GM12878 (cell line): ENCODE measurements around the gene TNKS1BP1. TPM values are rescaled to one million over a fixed set of nuclear protein-coding genes. Genes with fewer than 3 reads are reported as not detected.

Source experiments
- ATAC-seq: fragments of 200-7000 bp; cut with Tn5 transposase; 3 replicates; pipeline ENCODE4 v1.9.1; 2020; ENCODE audit warnings: mild to moderate bottlenecking, moderate library complexity
- BruUV-seq: library from RNA; stranded (reverse); fragments of 400-500 nt; replicated peaks from 2 replicates; lab custom pipeline; 2021; lab: Mats Ljungman, UMichigan
- CTCF ChIA-PET: fragments of 300-600 bp; sonication (Branson Sonifier 250); formaldehyde crosslinking; extraction: SDS; loops from one replicate; lab custom pipeline; 2021; ENCODE audit warnings: inconsistent platforms; lab: Yijun Ruan, JAX
- POLR2A ChIA-PET: fragments of 350-600 bp; formaldehyde crosslinking; extraction: SDS; loops from one replicate; lab custom pipeline; 2021; ENCODE audit warnings: inconsistent platforms; lab: Charles Lee
- RAD21 ChIA-PET: fragments of 300-600 bp; sonication (Branson Sonifier 250); formaldehyde crosslinking; loops from one replicate; lab custom pipeline; 2023; ENCODE audit warnings: antibody characterized with exemption; ENCODE audit not compliant: unreplicated experiment; lab: Charles Lee
- SMC1A ChIA-PET: fragments of 300-600 bp; sonication (Branson Sonifier 250); formaldehyde crosslinking; loops from one replicate; lab custom pipeline; 2023; ENCODE audit not compliant: unreplicated experiment, uncharacterized antibody; lab: Charles Lee
- DNase-seq: peaks from one replicate; pipeline ENCODE4 v3.0.0-alpha.2; 2011; ENCODE audit warnings: low read depth, low spot score
- FAIRE-seq: peaks from 3 replicates; lab custom pipeline; 2011; peaks lifted over from hg19 to GRCh38; lab: Jason Lieb, UNC
- H2AFZ ChIP-seq: 2 replicates; pipeline ENCODE4 v1.6.0; 2011; ENCODE audit warnings: low read depth, low read length, control low read depth; ENCODE audit not compliant: control insufficient read depth
- H3K27ac ChIP-seq: 2 replicates; pipeline ENCODE4 v1.5.1; 2011; ENCODE audit warnings: control low read depth; ENCODE audit not compliant: control insufficient read depth, insufficient read depth
- H3K27me3 ChIP-seq, 2 experiments: replicated peaks in 1 of 2; 2 replicates each; pipeline versions ENCODE4 v1.6.0 to v1.6.1; 2011; ENCODE audit warnings: low read length in 1 of 2; ENCODE audit not compliant: control insufficient read depth in 2 of 2, insufficient read depth in 2 of 2
- H3K36me3 ChIP-seq, 2 experiments: 2 replicates each; pipeline ENCODE4 v1.5.1; 2011; ENCODE audit warnings: low read length in 1 of 2; ENCODE audit not compliant: control insufficient read depth in 2 of 2, insufficient read depth in 2 of 2
- H3K4me1 ChIP-seq: 2 replicates; pipeline ENCODE4 v1.6.1; 2011; ENCODE audit warnings: mild to moderate bottlenecking, low read length, moderate library complexity, mixed read lengths; ENCODE audit not compliant: control insufficient read depth, insufficient read depth
- H3K4me2 ChIP-seq: 2 replicates; pipeline ENCODE4 v1.6.0; 2011; ENCODE audit warnings: control low read depth; ENCODE audit not compliant: control insufficient read depth, insufficient read depth
- H3K4me3 ChIP-seq: fragments of 200-600 bp; sonication (generic); 2 replicates; pipeline ENCODE4 v1.5.1; 2016
- H3K79me2 ChIP-seq: 2 replicates; pipeline ENCODE4 v1.6.0; 2011; ENCODE audit warnings: low read length; ENCODE audit not compliant: control insufficient read depth, insufficient read depth
- H3K9ac ChIP-seq: 2 replicates; pipeline ENCODE4 v1.8.0; 2011; ENCODE audit warnings: low read length, control low read depth, mixed read lengths; ENCODE audit not compliant: control insufficient read depth, insufficient read depth
- H3K9me3 ChIP-seq: replicated peaks from 3 replicates; pipeline ENCODE4 v1.5.1; 2011; ENCODE audit warnings: mild to moderate bottlenecking, low read length; ENCODE audit not compliant: control insufficient read depth, insufficient read depth
- H4K20me1 ChIP-seq: 2 replicates; pipeline ENCODE4 v1.6.0; 2011; ENCODE audit not compliant: control insufficient read depth, insufficient read depth
- CEBPB ChIP-seq, 2 experiments: fragments of 150-350 bp in 1 of 2; IDR thresholded peaks; 2 replicates each; pipeline ENCODE4 v1.6.1; 2012 to 2014; ENCODE audit warnings: low read depth in 2 of 2, low read length in 2 of 2, borderline replicate concordance in 1 of 2, inconsistent platforms in 1 of 2
- ETV6 ChIP-seq, 2 experiments: fragments of 450-650 bp in 1 of 2; IDR thresholded peaks in 1 of 2; conservative IDR thresholded peaks in 1 of 2; 2 replicates each; pipeline ENCODE4 v1.6.1; 2014; ENCODE audit warnings: antibody characterized with exemption in 1 of 2, borderline replicate concordance in 1 of 2, low read depth in 1 of 2, mild to moderate bottlenecking in 1 of 2, moderate library complexity in 1 of 2
- MYB ChIP-seq: fragments of 150-350 bp; IDR thresholded peaks from 2 replicates; pipeline ENCODE4 v1.6.1; 2014; ENCODE audit warnings: mild to moderate bottlenecking, low read depth, low read length, borderline replicate concordance
- PML ChIP-seq: IDR thresholded peaks from 2 replicates; pipeline ENCODE4 v1.6.1; 2012; ENCODE audit warnings: low read length, inconsistent platforms
- SMARCA5 ChIP-seq: fragments of 450-650 bp; IDR thresholded peaks from 2 replicates; pipeline ENCODE4 v1.6.1; 2017; ENCODE audit warnings: mild to moderate bottlenecking
- TCF3 ChIP-seq: IDR thresholded peaks from 2 replicates; pipeline ENCODE4 v1.6.1; 2012; ENCODE audit warnings: low read depth, mild to moderate bottlenecking, low read length, borderline replicate concordance; ENCODE audit not compliant: insufficient read depth
- TCF7 ChIP-seq: IDR thresholded peaks from 2 replicates; pipeline ENCODE4 v1.6.1; 2014; ENCODE audit warnings: antibody characterized with exemption, borderline replicate concordance
- WGBS: methylation state at CpG from one replicate; pipeline ENCODE4 v1.1.6; 2016; ENCODE audit warnings: low lambda C conversion rate; ENCODE audit not compliant: insufficient replicate concordance, insufficient coverage; ENCODE audit errors: missing lambda C conversion rate; 5-methylcytosine and 5-hydroxymethylcytosine counted together
- in situ Hi-C: fragments of 300-500 bp; cut with MboI; formaldehyde crosslinking; loops from 9 replicates; pipeline ENCODE4 v1.14.3; 2018; ENCODE audit warnings: mixed read lengths
- intact Hi-C: fragments of 100-400 bp; cut with micrococcal nuclease; formaldehyde crosslinking; loops from one replicate; pipeline ENCODE4 v1.14.2; 2022; ENCODE audit not compliant: unreplicated experiment
- polyA plus RNA-seq, 11 experiments: library from polyadenylated mRNA; depleted of rRNA in 4 of 11; unstranded in 6 of 11; stranded (reverse) in 5 of 11; fragments of >200 nt; fragmentation: Nextera tagmentation in 4 of 11; fragmentation: Illumina TruSeq in 1 of 11; extraction: Ambion mirVana in 4 of 11; extraction: Trizol in 1 of 11; gene quantifications; 1 replicate in 1 of 11; 2 replicates in 10 of 11; pipeline versions ENCODE4 v1.2.1 to v1.2.3, GENCODE V29; 2011 to 2016; ENCODE audit warnings: inconsistent platforms in 2 of 11, missing spikeins in 2 of 11, low read depth in 1 of 11
- total RNA-seq, 4 experiments: library from RNA; depleted of rRNA in 3 of 4; stranded (reverse); fragments of >200 nt in 3 of 4; fragmentation: Illumina TruSeq in 1 of 4; extraction: Trizol in 1 of 4; gene quantifications; 2 replicates each; pipeline versions ENCODE4 v1.2.1 to v1.2.3, GENCODE V29; 2013 to 2021
- TF ChIP-seq, protein P1 (sequence below): IDR thresholded peaks from 2 replicates; pipeline ENCODE4 v1.6.1; 2011; ENCODE audit warnings: borderline replicate concordance, low read depth, mild to moderate bottlenecking, moderate library complexity, low read length; ENCODE audit not compliant: insufficient read depth, poor library complexity, severe bottlenecking
- TF ChIP-seq, protein P2 (sequence below): IDR thresholded peaks from 2 replicates; pipeline ENCODE4 v1.6.1; 2012; ENCODE audit warnings: mild to moderate bottlenecking, low read depth, low read length
- TF ChIP-seq, protein P3 (sequence below): fragments of 450-650 bp; IDR thresholded peaks from 2 replicates; pipeline ENCODE4 v1.6.1; 2018; ENCODE audit warnings: mild to moderate bottlenecking, low read depth, moderate library complexity; ENCODE audit not compliant: partially characterized antibody
- TF ChIP-seq, protein P4 (sequence below): fragments of 450-650 bp; IDR thresholded peaks from 2 replicates; pipeline ENCODE4 v1.6.1; 2016; ENCODE audit warnings: mild to moderate bottlenecking
- TF ChIP-seq, protein P5 (sequence below): IDR thresholded peaks from 2 replicates; pipeline ENCODE4 v1.6.1; 2011; ENCODE audit warnings: low read depth, mild to moderate bottlenecking, low read length, moderate library complexity, borderline replicate concordance; ENCODE audit errors: extremely low read depth

The TNKS1BP1 gene
- total and polyA plus RNA-seq, 10 of the 15 experiments (the other 5 are each of a cell fraction or from before 2014, with no cell fraction given), result 0.26 to 15.8 (median 4.3) TPM

DNA sequence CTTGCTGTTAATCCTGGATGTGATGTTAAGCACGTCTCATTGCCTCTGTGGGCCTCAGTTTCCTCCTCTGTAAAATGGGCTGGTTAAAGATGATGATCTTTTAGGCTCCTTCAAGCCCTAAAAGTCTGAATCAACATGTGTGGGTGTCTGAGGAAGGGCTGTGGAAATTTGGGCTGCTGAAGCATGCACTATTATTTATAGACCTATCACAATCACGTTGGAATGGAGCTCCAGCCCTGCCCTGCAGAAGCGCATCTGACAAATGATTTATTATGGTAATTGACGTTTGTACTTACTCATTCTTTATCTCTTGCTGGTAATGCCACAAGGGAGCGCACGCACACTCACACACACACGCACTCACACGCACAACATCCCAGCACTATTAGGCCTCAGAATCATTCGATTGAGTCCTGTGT lies 33.8 kb upstream of the TNKS1BP1 start:
- Histone ChIP-seq H3K27ac (no peak overlapping the region), H3K36me3 (no peaks in the 10 kb centered on the region), H2AFZ (no peak overlapping the region), H4K20me1 (no peaks in the 10 kb centered on the region), H3K4me2 (no peak overlapping the region), H3K9me3 (no peaks in the 10 kb centered on the region), H3K4me3 (no peak overlapping the region), H3K27me3 (peaks cover 0 to 3% of the 10 kb centered on the region in 2 experiments; a peak in 2 of 4 replicates), H3K9ac (no peak overlapping the region), H3K4me1 (no peaks in the 10 kb centered on the region), H3K79me2 (no peaks in the 10 kb centered on the region)
- 45% methylated on average over 9 of the region's 9 CpGs for WGBS
- in situ Hi-C loops, result no loop called here
- POLR2A ChIA-PET, result no interaction called here
- RAD21 ChIA-PET, result interaction anchor here (1.8 kb wide), 1 partner anchor 13 kb away, joined by 5 read pairs; no protein-coding TSS in a partner anchor
- TF ChIP-seq TCF3, result no peak
- TF ChIP-seq, protein P1, sequence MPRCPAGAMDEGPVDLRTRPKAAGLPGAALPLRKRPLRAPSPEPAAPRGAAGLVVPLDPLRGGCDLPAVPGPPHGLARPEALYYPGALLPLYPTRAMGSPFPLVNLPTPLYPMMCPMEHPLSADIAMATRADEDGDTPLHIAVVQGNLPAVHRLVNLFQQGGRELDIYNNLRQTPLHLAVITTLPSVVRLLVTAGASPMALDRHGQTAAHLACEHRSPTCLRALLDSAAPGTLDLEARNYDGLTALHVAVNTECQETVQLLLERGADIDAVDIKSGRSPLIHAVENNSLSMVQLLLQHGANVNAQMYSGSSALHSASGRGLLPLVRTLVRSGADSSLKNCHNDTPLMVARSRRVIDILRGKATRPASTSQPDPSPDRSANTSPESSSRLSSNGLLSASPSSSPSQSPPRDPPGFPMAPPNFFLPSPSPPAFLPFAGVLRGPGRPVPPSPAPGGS, result no peak
- no peak for TF ChIP-seq CEBPB (IDR thresholded peaks at IDR 0.05; ENCODE audit: borderline replicate concordance in 1 of 2, low read depth in 2 of 2, low read length in 2 of 2)
- TF ChIP-seq, protein P2, sequence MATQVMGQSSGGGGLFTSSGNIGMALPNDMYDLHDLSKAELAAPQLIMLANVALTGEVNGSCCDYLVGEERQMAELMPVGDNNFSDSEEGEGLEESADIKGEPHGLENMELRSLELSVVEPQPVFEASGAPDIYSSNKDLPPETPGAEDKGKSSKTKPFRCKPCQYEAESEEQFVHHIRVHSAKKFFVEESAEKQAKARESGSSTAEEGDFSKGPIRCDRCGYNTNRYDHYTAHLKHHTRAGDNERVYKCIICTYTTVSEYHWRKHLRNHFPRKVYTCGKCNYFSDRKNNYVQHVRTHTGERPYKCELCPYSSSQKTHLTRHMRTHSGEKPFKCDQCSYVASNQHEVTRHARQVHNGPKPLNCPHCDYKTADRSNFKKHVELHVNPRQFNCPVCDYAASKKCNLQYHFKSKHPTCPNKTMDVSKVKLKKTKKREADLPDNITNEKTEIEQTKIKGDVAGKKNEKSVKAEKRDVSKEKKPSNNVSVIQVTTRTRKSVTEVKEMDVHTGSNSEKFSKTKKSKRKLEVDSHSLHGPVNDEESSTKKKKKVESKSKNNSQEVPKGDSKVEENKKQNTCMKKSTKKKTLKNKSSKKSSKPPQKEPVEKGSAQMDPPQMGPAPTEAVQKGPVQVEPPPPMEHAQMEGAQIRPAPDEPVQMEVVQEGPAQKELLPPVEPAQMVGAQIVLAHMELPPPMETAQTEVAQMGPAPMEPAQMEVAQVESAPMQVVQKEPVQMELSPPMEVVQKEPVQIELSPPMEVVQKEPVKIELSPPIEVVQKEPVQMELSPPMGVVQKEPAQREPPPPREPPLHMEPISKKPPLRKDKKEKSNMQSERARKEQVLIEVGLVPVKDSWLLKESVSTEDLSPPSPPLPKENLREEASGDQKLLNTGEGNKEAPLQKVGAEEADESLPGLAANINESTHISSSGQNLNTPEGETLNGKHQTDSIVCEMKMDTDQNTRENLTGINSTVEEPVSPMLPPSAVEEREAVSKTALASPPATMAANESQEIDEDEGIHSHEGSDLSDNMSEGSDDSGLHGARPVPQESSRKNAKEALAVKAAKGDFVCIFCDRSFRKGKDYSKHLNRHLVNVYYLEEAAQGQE, result no peak
- TF ChIP-seq, protein P3, sequence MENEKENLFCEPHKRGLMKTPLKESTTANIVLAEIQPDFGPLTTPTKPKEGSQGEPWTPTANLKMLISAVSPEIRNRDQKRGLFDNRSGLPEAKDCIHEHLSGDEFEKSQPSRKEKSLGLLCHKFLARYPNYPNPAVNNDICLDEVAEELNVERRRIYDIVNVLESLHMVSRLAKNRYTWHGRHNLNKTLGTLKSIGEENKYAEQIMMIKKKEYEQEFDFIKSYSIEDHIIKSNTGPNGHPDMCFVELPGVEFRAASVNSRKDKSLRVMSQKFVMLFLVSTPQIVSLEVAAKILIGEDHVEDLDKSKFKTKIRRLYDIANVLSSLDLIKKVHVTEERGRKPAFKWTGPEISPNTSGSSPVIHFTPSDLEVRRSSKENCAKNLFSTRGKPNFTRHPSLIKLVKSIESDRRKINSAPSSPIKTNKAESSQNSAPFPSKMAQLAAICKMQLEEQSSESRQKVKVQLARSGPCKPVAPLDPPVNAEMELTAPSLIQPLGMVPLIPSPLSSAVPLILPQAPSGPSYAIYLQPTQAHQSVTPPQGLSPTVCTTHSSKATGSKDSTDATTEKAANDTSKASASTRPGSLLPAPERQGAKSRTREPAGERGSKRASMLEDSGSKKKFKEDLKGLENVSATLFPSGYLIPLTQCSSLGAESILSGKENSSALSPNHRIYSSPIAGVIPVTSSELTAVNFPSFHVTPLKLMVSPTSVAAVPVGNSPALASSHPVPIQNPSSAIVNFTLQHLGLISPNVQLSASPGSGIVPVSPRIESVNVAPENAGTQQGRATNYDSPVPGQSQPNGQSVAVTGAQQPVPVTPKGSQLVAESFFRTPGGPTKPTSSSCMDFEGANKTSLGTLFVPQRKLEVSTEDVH, result no peak
- TF ChIP-seq ETV6 (conservative IDR thresholded peaks at IDR 0.05 in 1 of 2, IDR thresholded peaks at IDR 0.05 in 1 of 2; ENCODE audit: borderline replicate concordance in 1 of 2, low read depth in 1 of 2), result no peak
- TF ChIP-seq, protein P4, sequence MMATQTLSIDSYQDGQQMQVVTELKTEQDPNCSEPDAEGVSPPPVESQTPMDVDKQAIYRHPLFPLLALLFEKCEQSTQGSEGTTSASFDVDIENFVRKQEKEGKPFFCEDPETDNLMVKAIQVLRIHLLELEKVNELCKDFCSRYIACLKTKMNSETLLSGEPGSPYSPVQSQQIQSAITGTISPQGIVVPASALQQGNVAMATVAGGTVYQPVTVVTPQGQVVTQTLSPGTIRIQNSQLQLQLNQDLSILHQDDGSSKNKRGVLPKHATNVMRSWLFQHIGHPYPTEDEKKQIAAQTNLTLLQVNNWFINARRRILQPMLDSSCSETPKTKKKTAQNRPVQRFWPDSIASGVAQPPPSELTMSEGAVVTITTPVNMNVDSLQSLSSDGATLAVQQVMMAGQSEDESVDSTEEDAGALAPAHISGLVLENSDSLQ, result no peak
- TF ChIP-seq TCF7, result no peak
- TF ChIP-seq, protein P5, sequence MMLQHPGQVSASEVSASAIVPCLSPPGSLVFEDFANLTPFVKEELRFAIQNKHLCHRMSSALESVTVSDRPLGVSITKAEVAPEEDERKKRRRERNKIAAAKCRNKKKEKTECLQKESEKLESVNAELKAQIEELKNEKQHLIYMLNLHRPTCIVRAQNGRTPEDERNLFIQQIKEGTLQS, result no peak
- TF ChIP-seq SMARCA5, result no peak
- no peak for TF ChIP-seq MYB
- TF ChIP-seq PML, result no peak
- SMC1A ChIA-PET, result interaction anchor here (1.0 kb wide), 1 partner anchor 11 kb away, joined by 4 read pairs; no protein-coding TSS in a partner anchor
- DNase-seq, result no peak
- CTCF ChIA-PET, result interaction anchor here (1.7 to 1.9 kb wide), 2 partner anchors 125 to 283 kb away, joined by 6 to 7 read pairs; no protein-coding TSS in a partner anchor
- no peak for ATAC-seq
- intact Hi-C loops, result no loop called here
- no TSS peak for BruUV-seq
- no peak for FAIRE-seq
